ENCODE measurements around the gene SARDH. TPM values are rescaled to one million over a fixed set of nuclear protein-coding genes. Genes with fewer than 3 reads are reported as not detected.

The SARDH gene
- polyA plus RNA-seq, 1 donor from 2014 or later = not detected

DNA sequence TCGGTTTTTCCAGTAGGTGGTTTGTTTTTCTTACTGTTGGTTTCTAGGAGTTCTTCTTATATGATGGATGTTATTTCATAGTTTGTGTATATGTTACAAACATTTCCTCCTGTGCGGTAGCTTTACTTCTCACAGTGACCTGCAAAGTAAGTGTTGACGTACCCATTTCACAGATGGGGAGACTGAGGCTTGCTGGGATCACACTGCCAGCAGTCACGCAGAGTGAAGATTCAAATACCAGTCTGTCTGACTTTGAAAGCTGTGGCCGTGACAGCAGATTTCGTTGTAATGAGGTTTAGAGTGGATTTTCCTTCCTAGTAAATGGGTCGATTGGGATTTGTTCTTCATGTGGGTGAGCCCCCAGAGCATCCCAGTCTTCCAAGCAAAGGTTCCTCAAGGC, 89.0 kb downstream of the SARDH start:
- Histone ChIP-seq H3K36me3 (ENCODE audit: insufficient read depth, low read length) (no peaks in the 10 kb centered on the region), H3K4me3 (ENCODE audit: low read length) (no peak overlapping the region), H3K9ac (ENCODE audit: low read length) (no peak overlapping the region), H3K9me3 (ENCODE audit: low read length) (no peaks in the 10 kb centered on the region), H3K79me2 (replicated peaks; ENCODE audit: insufficient read depth, low read length) (no peaks in the 10 kb centered on the region), H4K20me1 (ENCODE audit: insufficient read depth) (no peaks in the 10 kb centered on the region), H3K27me3 (ENCODE audit: insufficient read depth, low read depth, low read length) (no peaks in the 10 kb centered on the region), H3F3A (ENCODE audit: insufficient read depth, low read length, poor library complexity, severe bottlenecking) (no peaks in the 10 kb centered on the region), H3K27ac (ENCODE audit: low read length) (no peak overlapping the region), H2AFZ (ENCODE audit: low read depth, low read length) (no peak overlapping the region), H3K4me2 (ENCODE audit: low read length) (no peak overlapping the region), H3K9me2 (ENCODE audit: insufficient read depth, low read length) (no peaks in the 10 kb centered on the region)
- TF ChIP-seq TAF1 (IDR thresholded peaks at IDR 0.05; ENCODE audit: low read depth) (no peak), SMC3 (conservative IDR thresholded peaks at IDR 0.05; ENCODE audit: poor library complexity) (no peak), MXI1 (conservative IDR thresholded peaks at IDR 0.05; ENCODE audit: poor library complexity, severe bottlenecking) (no peak), EP300 (conservative IDR thresholded peaks at IDR 0.05; ENCODE audit: poor library complexity, severe bottlenecking) (no peak), RAD21 (conservative IDR thresholded peaks at IDR 0.05) (no peak)
- TF ChIP-seq, protein P1, sequence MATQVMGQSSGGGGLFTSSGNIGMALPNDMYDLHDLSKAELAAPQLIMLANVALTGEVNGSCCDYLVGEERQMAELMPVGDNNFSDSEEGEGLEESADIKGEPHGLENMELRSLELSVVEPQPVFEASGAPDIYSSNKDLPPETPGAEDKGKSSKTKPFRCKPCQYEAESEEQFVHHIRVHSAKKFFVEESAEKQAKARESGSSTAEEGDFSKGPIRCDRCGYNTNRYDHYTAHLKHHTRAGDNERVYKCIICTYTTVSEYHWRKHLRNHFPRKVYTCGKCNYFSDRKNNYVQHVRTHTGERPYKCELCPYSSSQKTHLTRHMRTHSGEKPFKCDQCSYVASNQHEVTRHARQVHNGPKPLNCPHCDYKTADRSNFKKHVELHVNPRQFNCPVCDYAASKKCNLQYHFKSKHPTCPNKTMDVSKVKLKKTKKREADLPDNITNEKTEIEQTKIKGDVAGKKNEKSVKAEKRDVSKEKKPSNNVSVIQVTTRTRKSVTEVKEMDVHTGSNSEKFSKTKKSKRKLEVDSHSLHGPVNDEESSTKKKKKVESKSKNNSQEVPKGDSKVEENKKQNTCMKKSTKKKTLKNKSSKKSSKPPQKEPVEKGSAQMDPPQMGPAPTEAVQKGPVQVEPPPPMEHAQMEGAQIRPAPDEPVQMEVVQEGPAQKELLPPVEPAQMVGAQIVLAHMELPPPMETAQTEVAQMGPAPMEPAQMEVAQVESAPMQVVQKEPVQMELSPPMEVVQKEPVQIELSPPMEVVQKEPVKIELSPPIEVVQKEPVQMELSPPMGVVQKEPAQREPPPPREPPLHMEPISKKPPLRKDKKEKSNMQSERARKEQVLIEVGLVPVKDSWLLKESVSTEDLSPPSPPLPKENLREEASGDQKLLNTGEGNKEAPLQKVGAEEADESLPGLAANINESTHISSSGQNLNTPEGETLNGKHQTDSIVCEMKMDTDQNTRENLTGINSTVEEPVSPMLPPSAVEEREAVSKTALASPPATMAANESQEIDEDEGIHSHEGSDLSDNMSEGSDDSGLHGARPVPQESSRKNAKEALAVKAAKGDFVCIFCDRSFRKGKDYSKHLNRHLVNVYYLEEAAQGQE (IDR thresholded peaks at IDR 0.05; ENCODE audit: borderline replicate concordance) = no peak

DNA sequence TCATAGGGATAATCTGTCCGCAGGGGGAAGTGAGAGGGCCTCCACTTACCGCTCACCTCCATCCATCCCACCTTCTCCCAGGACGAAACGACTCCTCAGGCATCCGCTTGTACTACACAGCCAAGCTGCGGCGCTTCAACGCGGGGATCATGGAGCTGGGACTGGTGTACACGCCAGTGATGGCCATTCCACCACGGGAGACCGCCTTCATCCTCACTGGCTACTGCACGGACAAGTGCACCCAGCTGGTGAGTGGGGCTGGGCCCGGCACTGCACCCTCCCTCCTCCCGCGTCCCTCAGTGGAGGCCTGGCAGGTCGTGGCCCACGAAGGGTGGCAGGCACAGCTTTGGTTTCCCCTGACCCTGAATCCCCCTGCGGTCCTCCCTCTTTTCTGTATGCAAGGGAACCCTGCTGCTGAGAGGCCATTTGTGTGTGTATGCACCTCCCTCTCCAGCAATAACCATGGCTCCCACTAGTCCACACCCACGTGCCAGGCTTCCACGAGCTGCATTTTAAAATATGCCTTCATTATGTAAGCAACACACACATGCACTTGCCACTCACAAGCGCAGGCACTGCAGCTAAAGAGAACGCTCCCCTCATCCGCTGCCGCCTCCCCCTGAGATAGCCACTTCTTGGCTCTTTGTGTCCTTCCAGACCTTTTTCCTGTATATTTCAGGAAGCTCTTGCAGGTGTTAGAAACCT, 90.2 kb downstream of the SARDH start:
- H3F3A ChIP-seq (ENCODE audit: insufficient read depth, low read length, poor library complexity, severe bottlenecking) = no peaks in the 10 kb centered on the region
- H3K27ac ChIP-seq (ENCODE audit: low read length) = no peak overlapping the region
- H3K79me2 ChIP-seq (replicated peaks; ENCODE audit: insufficient read depth, low read length) = no peaks in the 10 kb centered on the region
- no peak overlapping the region for H2AFZ ChIP-seq (ENCODE audit: low read depth, low read length)
- H3K36me3 ChIP-seq (ENCODE audit: insufficient read depth, low read length) = no peaks in the 10 kb centered on the region
- no peaks in the 10 kb centered on the region for H3K27me3 ChIP-seq (ENCODE audit: insufficient read depth, low read depth, low read length)
- H3K4me3 ChIP-seq (ENCODE audit: low read length) = no peak overlapping the region
- no peaks in the 10 kb centered on the region for H3K9me2 ChIP-seq (ENCODE audit: insufficient read depth, low read length)
- TF ChIP-seq TAF1 (IDR thresholded peaks at IDR 0.05; ENCODE audit: low read depth) = no peak
- TF ChIP-seq, protein P1 (IDR thresholded peaks at IDR 0.05; ENCODE audit: borderline replicate concordance) = no peak
- no peaks in the 10 kb centered on the region for H3K9me3 ChIP-seq (ENCODE audit: low read length)
- H3K4me2 ChIP-seq (ENCODE audit: low read length) = no peak overlapping the region
- H3K9ac ChIP-seq (ENCODE audit: low read length) = no peak overlapping the region
- no peaks in the 10 kb centered on the region for H4K20me1 ChIP-seq (ENCODE audit: insufficient read depth)

All from neural cell (in vitro differentiated cells).